ENCODE measurements around the gene DSCAM.
"Not testable (repeated sequence)": the region's sequence is repeated elsewhere in the genome, so short reads cannot be mapped to it uniquely, and the experiment has no call there.

DSCAM gene

DNA sequence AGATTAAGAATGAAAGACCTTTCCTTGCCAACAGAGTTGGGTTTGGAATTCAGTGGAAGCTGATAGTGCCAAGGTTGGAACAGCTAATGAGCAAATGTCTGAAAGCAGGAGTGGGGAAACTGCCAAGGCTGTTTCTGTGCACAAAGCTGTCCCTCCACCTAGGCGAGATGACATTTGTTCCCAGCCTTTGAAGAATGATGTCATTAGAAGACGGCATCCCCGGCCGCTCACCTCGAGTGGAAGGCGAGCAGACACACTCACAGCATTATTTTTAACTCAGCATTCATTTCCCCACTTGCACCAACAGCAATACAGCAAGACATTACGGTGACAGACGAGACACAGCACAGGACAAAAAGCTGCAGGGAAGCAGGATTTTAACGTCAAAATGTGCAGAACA lies 515.8 kb downstream of the DSCAM start:
- H3K27ac ChIP-seq (ENCODE audit: low read depth, low read length): no peak overlapping the region
- H3K4me1 ChIP-seq (ENCODE audit: control insufficient read depth in 1 of 2, insufficient read depth in 2 of 2, low read length in 2 of 2): no peaks in the 10 kb centered on the region
- no peak overlapping the region for H3K9ac ChIP-seq (ENCODE audit: low read depth in 1 of 2, low read length in 2 of 2)
- H3K9me3 ChIP-seq (ENCODE audit: control insufficient read depth in 1 of 2, low read length in 2 of 2): peaks cover 0 to 5% of the 10 kb centered on the region in 2 donors
- H3K36me3 ChIP-seq (ENCODE audit: control insufficient read depth in 1 of 2, insufficient read depth in 2 of 2, low read length in 2 of 2): no peaks in the 10 kb centered on the region
- H3K4me3 ChIP-seq (ENCODE audit: low read depth in 1 of 2, low read length in 2 of 2): no peak overlapping the region
- H3K27me3 ChIP-seq (ENCODE audit: control insufficient read depth in 1 of 2, insufficient read depth in 2 of 2, low read length in 2 of 2): no peaks in the 10 kb centered on the region

DNA sequence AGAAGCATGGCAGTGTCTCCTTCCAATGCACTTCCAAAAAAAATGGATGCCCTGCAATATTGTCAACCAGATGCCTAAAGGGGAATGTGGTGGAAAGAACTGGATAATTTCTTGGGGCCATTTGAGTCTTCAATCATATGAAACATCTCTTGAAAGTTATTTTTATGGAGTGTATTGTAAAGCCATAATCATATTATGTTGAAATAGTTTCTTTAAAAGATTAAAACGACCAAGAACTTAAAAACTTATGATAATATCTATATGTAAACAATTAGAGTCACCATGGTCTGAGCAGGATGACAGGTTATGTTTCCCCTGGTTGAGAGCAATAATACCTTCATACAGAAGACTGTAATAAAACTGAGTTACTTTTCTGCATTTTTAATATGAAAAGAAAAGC lies 522.6 kb downstream of the DSCAM start:
- Histone ChIP-seq H3K9me3 (ENCODE audit: control insufficient read depth in 1 of 2, low read length in 2 of 2) (peaks cover 0 to 12% of the 10 kb centered on the region in 2 donors), H3K4me3 (ENCODE audit: low read depth in 1 of 2, low read length in 2 of 2) (no peak overlapping the region), H3K9ac (ENCODE audit: low read depth in 1 of 2, low read length in 2 of 2) (no peak overlapping the region), H3K27ac (ENCODE audit: low read depth, low read length) (no peak overlapping the region), H3K36me3 (ENCODE audit: control insufficient read depth in 1 of 2, insufficient read depth in 2 of 2, low read length in 2 of 2) (no peaks in the 10 kb centered on the region), H3K4me1 (ENCODE audit: control insufficient read depth in 1 of 2, insufficient read depth in 2 of 2, low read length in 2 of 2) (no peaks in the 10 kb centered on the region), H3K27me3 (ENCODE audit: control insufficient read depth in 1 of 2, insufficient read depth in 2 of 2, low read length in 2 of 2) (no peaks in the 10 kb centered on the region)

DNA sequence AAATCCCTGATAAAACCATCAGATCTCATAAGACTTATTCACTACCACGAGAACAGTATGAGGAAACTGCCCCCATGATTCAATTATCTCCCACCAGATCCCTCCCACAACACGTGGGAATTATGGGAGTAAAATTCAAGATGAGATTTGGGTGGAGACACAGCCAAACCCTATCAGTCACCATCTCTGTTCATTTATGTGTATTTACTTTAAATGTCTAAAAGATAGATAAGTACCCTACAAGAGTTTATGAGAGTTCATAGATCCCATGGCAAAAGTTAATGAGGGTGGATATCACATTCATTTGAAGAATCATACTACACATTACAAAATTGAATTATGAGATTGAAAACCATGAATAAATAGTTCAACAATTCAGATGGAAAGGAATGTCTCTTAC lies 526.2 kb downstream of the DSCAM start:
- not testable (repeated sequence) for H3K4me1 ChIP-seq (ENCODE audit: control insufficient read depth in 1 of 2, insufficient read depth in 2 of 2, low read length in 2 of 2); H3K36me3 ChIP-seq (ENCODE audit: control insufficient read depth in 1 of 2, insufficient read depth in 2 of 2, low read length in 2 of 2); H3K9ac ChIP-seq (ENCODE audit: low read depth in 1 of 2, low read length in 2 of 2); H3K9me3 ChIP-seq (ENCODE audit: control insufficient read depth in 1 of 2, low read length in 2 of 2); H3K27ac ChIP-seq (ENCODE audit: low read depth, low read length); H3K27me3 ChIP-seq (ENCODE audit: control insufficient read depth in 1 of 2, insufficient read depth in 2 of 2, low read length in 2 of 2); H3K4me3 ChIP-seq (ENCODE audit: low read depth in 1 of 2, low read length in 2 of 2)

DNA sequence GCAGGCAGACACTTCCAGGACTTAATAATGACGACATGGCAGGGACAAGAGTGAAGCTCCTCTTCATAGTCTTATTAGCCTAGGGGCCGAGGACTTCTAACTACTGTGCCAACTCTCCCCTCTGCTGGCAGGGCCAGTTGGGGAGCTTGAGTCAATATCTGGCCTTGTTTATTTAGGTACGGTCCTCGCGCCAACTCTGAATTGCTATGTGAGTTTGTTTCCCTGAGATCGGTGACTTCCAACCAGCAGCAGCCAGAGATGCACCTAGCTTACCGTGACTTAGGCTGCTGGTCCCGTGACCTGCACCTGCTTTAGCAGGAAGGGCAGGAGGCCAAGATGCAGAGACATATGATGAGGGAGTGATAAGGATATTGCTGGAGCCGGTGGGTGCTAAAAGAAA lies 528.6 kb downstream of the DSCAM start:
- Histone ChIP-seq H3K9ac (ENCODE audit: low read depth in 1 of 2, low read length in 2 of 2) (no peak overlapping the region), H3K36me3 (ENCODE audit: control insufficient read depth in 1 of 2, insufficient read depth in 2 of 2, low read length in 2 of 2) (no peaks in the 10 kb centered on the region), H3K27ac (ENCODE audit: low read depth, low read length) (no peak overlapping the region), H3K4me3 (ENCODE audit: low read depth in 1 of 2, low read length in 2 of 2) (no peak overlapping the region), H3K4me1 (ENCODE audit: control insufficient read depth in 1 of 2, insufficient read depth in 2 of 2, low read length in 2 of 2) (no peaks in the 10 kb centered on the region), H3K9me3 (ENCODE audit: control insufficient read depth in 1 of 2, low read length in 2 of 2) (peaks cover 0 to 6% of the 10 kb centered on the region in 2 donors), H3K27me3 (ENCODE audit: control insufficient read depth in 1 of 2, insufficient read depth in 2 of 2, low read length in 2 of 2) (no peaks in the 10 kb centered on the region)

DNA sequence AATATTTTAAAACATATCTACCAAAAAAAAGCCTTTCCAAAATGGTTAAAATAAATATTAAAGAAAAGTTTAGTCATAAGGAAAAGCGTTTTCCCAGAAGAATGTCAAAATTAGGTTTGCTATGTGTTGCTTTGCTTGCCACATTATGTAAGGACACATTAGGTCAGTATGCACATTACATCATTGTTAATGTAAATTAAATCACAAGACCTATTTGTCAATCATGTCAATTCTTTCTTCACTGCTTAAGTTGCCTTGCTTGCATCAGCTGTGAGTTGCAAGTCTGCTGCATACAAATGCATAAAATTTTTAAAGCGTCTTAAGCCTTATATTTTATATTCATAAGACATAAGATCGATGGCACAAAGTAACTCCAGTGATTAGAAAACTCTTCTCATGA lies 530.9 kb downstream of the DSCAM start:
- Histone ChIP-seq H3K27ac (ENCODE audit: low read depth, low read length) (no peak overlapping the region), H3K27me3 (ENCODE audit: control insufficient read depth in 1 of 2, insufficient read depth in 2 of 2, low read length in 2 of 2) (no peaks in the 10 kb centered on the region), H3K9ac (ENCODE audit: low read depth in 1 of 2, low read length in 2 of 2) (no peak overlapping the region), H3K36me3 (ENCODE audit: control insufficient read depth in 1 of 2, insufficient read depth in 2 of 2, low read length in 2 of 2) (no peaks in the 10 kb centered on the region), H3K4me1 (ENCODE audit: control insufficient read depth in 1 of 2, insufficient read depth in 2 of 2, low read length in 2 of 2) (no peaks in the 10 kb centered on the region), H3K4me3 (ENCODE audit: low read depth in 1 of 2, low read length in 2 of 2) (no peak overlapping the region), H3K9me3 (ENCODE audit: control insufficient read depth in 1 of 2, low read length in 2 of 2) (no peaks in the 10 kb centered on the region)

DNA sequence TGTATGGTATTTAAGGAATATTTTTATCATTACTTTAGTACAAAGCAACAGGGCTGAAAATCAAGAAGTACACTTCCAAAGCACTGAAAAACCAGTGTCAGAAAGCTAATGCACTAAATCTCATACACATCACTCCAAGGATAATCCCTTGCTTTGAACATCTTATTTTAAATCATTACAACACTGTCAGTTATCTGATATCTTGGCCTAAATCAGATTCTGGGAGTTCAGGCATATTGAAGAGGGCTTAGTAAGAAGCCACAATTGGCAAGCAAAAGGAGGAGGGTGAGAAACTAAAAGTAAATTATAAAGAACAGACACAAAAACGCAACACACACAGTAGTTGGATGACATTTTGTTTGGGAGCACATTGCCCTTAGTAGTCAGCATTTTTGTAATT lies 531.3 kb downstream of the DSCAM start:
- Histone ChIP-seq H3K27me3 (ENCODE audit: control insufficient read depth in 1 of 2, insufficient read depth in 2 of 2, low read length in 2 of 2) (no peaks in the 10 kb centered on the region), H3K9ac (ENCODE audit: low read depth in 1 of 2, low read length in 2 of 2) (no peak overlapping the region), H3K36me3 (ENCODE audit: control insufficient read depth in 1 of 2, insufficient read depth in 2 of 2, low read length in 2 of 2) (no peaks in the 10 kb centered on the region), H3K4me3 (ENCODE audit: low read depth in 1 of 2, low read length in 2 of 2) (no peak overlapping the region), H3K27ac (ENCODE audit: low read depth, low read length) (no peak overlapping the region), H3K9me3 (ENCODE audit: control insufficient read depth in 1 of 2, low read length in 2 of 2) (no peaks in the 10 kb centered on the region), H3K4me1 (ENCODE audit: control insufficient read depth in 1 of 2, insufficient read depth in 2 of 2, low read length in 2 of 2) (no peaks in the 10 kb centered on the region)

DNA sequence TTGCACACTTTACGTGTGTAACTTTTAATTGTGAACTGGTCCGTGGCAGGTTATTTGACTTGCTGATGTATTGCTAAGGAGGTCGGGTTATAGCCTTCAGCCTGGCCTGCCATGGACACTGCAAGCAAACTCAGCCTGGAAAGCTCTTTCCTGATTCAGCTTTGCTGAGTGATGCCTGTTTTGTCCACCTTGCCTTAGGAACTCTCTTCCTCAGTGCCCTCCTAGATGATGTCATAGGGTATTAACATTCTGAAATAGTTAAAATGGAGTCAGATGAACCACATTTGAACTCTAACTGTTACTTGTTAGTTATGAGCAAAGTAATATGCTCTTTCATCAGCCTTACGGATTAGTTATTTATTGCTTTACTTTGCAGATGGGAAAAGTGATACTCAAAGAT lies 533.7 kb downstream of the DSCAM start:
- no peaks in the 10 kb centered on the region for H3K4me1 ChIP-seq (ENCODE audit: control insufficient read depth in 1 of 2, insufficient read depth in 2 of 2, low read length in 2 of 2)

DNA sequence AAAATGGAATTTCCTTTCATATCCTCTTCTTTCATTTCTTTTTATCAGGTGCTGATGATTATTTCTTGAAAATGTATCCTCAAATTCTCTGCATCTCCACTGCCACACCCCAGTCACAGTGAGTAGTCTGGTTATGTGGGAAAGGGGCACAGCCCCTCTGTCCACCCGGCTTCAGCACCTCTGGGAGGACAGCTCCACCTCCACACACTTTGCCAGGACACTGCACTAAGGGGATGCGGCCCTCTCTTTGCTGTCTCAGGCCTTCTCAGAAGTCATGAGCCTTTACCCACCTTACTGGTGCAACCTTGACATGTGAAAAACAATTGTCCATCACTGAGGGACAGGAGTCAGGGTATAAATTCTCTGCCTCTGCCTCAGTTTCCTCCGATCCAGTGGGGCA lies 546.7 kb downstream of the DSCAM start:
- no peaks in the 10 kb centered on the region for H3K36me3 ChIP-seq (ENCODE audit: control insufficient read depth in 1 of 2, insufficient read depth in 2 of 2, low read length in 2 of 2)
- no peak overlapping the region for H3K4me3 ChIP-seq (ENCODE audit: low read depth in 1 of 2, low read length in 2 of 2)
- H3K9ac ChIP-seq (ENCODE audit: low read depth in 1 of 2, low read length in 2 of 2): no peak overlapping the region
- H3K27ac ChIP-seq (ENCODE audit: low read depth, low read length): no peak overlapping the region
- no peaks in the 10 kb centered on the region for H3K27me3 ChIP-seq (ENCODE audit: control insufficient read depth in 1 of 2, insufficient read depth in 2 of 2, low read length in 2 of 2)
- H3K9me3 ChIP-seq (ENCODE audit: control insufficient read depth in 1 of 2, low read length in 2 of 2): peaks cover 0 to 5% of the 10 kb centered on the region in 2 donors
- H3K4me1 ChIP-seq (ENCODE audit: control insufficient read depth in 1 of 2, insufficient read depth in 2 of 2, low read length in 2 of 2): no peaks in the 10 kb centered on the region

More for the DNA sequence above, 533.7 kb downstream of the DSCAM start:
- Histone ChIP-seq H3K9ac (ENCODE audit: low read depth in 1 of 2, low read length in 2 of 2) (no peak overlapping the region), H3K27ac (ENCODE audit: low read depth, low read length) (no peak overlapping the region), H3K9me3 (ENCODE audit: control insufficient read depth in 1 of 2, low read length in 2 of 2) (no peaks in the 10 kb centered on the region), H3K4me3 (ENCODE audit: low read depth in 1 of 2, low read length in 2 of 2) (no peak overlapping the region), H3K27me3 (ENCODE audit: control insufficient read depth in 1 of 2, insufficient read depth in 2 of 2, low read length in 2 of 2) (no peaks in the 10 kb centered on the region), H3K36me3 (ENCODE audit: control insufficient read depth in 1 of 2, insufficient read depth in 2 of 2, low read length in 2 of 2) (no peaks in the 10 kb centered on the region)

DNA sequence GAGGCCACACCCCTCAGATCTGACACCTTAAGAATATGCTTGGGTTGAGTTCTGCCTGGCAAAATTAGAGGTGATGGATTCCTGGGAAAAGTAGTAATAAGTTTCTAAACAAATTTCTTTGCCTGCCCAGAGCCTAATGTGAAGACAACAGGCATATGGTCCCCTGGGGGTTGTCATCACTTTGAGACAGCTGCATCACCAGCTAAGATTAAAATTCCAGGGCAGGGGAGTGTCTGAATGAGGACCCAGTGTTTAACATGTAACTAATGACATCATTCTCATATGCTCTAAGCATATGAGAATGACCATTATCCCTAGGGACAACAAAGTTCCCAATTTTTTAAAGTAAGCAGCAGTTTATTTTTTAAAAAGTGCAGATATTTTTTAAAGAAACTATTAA lies 547.5 kb downstream of the DSCAM start:
- Histone ChIP-seq H3K4me3 (ENCODE audit: low read depth in 1 of 2, low read length in 2 of 2) (no peak overlapping the region), H3K4me1 (ENCODE audit: control insufficient read depth in 1 of 2, insufficient read depth in 2 of 2, low read length in 2 of 2) (no peaks in the 10 kb centered on the region), H3K27me3 (ENCODE audit: control insufficient read depth in 1 of 2, insufficient read depth in 2 of 2, low read length in 2 of 2) (no peaks in the 10 kb centered on the region), H3K27ac (ENCODE audit: low read depth, low read length) (no peak overlapping the region), H3K36me3 (ENCODE audit: control insufficient read depth in 1 of 2, insufficient read depth in 2 of 2, low read length in 2 of 2) (no peaks in the 10 kb centered on the region), H3K9me3 (ENCODE audit: control insufficient read depth in 1 of 2, low read length in 2 of 2) (peaks cover 0 to 5% of the 10 kb centered on the region in 2 donors), H3K9ac (ENCODE audit: low read depth in 1 of 2, low read length in 2 of 2) (no peak overlapping the region)

DNA sequence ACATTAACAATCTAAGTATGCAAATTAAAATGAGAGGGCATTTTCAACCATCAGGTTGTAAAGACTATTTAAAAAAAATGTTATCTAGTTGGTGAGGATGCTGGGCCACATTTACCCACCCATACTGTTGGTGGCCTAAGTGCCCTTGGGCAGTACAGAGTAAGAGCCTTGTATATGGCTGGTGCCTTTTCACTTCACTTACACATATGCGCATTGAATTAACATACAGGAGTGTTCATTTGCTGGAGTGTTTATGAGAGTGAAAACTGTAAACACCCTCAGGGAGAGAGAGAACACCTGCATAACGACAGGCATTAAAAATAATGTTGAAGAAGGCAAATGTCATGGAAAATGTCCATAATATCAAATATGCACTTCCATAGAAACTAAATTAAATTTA lies 552.6 kb downstream of the DSCAM start:
- Histone ChIP-seq H3K27ac (ENCODE audit: low read depth, low read length) (no peak overlapping the region), H3K4me1 (ENCODE audit: control insufficient read depth in 1 of 2, insufficient read depth in 2 of 2, low read length in 2 of 2) (no peaks in the 10 kb centered on the region), H3K9ac (ENCODE audit: low read depth in 1 of 2, low read length in 2 of 2) (no peak overlapping the region), H3K36me3 (ENCODE audit: control insufficient read depth in 1 of 2, insufficient read depth in 2 of 2, low read length in 2 of 2) (no peaks in the 10 kb centered on the region), H3K9me3 (ENCODE audit: control insufficient read depth in 1 of 2, low read length in 2 of 2) (no peaks in the 10 kb centered on the region), H3K4me3 (ENCODE audit: low read depth in 1 of 2, low read length in 2 of 2) (no peak overlapping the region), H3K27me3 (ENCODE audit: control insufficient read depth in 1 of 2, insufficient read depth in 2 of 2, low read length in 2 of 2) (no peaks in the 10 kb centered on the region)

DNA sequence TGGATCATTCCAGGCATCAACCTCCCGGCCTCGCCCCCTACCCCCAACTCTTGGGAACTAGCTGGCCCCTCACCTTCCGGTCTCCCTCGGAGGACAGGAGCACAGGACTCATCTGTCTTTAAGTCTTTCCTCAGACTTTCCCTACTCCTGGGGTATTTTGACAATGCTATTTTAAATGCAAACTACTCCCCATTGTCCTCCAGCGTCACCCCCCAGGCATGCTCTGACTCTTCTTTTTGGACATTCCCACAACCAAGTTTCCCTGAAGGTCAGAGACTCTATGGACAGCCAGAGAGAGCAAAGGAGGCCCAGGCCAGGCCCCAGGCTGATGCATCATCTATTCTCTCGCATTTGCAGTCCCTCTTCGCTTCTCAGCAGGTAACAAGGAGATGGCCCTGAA lies 555.4 kb downstream of the DSCAM start:
- H3K9ac ChIP-seq (ENCODE audit: low read depth in 1 of 2, low read length in 2 of 2): no peak overlapping the region
- H3K27ac ChIP-seq (ENCODE audit: low read depth, low read length): no peak overlapping the region
- no peak overlapping the region for H3K4me3 ChIP-seq (ENCODE audit: low read depth in 1 of 2, low read length in 2 of 2)
- peaks cover 3 to 5% of the 10 kb centered on the region in 2 donors for H3K9me3 ChIP-seq (ENCODE audit: control insufficient read depth in 1 of 2, low read length in 2 of 2)
- no peaks in the 10 kb centered on the region for H3K4me1 ChIP-seq (ENCODE audit: control insufficient read depth in 1 of 2, insufficient read depth in 2 of 2, low read length in 2 of 2)
- no peaks in the 10 kb centered on the region for H3K27me3 ChIP-seq (ENCODE audit: control insufficient read depth in 1 of 2, insufficient read depth in 2 of 2, low read length in 2 of 2)
- H3K36me3 ChIP-seq (ENCODE audit: control insufficient read depth in 1 of 2, insufficient read depth in 2 of 2, low read length in 2 of 2): no peaks in the 10 kb centered on the region

Data from duodenal mucosa (tissue), 2 donors.